GM21717 (cell line): ENCODE data around the gene OR52N2.

Experiments used
- ATAC-seq: cut with Tn5 transposase; IDR thresholded peaks from one replicate; pipeline ENCODE4 v1.9.1; 2021; ENCODE audit warnings: mild to moderate bottlenecking, moderate library complexity; ENCODE audit not compliant: unreplicated experiment

OR52N2 gene

GRCh38 chr11:5808500-5809121, at the start of gene OR52N2:
TSS of gene OR52N2 (plus strand) at chr11:5808924. CDS start at chr11:5820336, 11,412 bp downstream.
- ATAC-seq: peak; percentile 94

- no peak for ATAC-seq
These were observed 41.7 kb upstream of the OR52N2 start for GRCh38 chr11:5767056-5767455.

- no peak for ATAC-seq
These were observed 25.5 kb upstream of the OR52N2 start, which contains the start of gene OR52N5 for GRCh38 chr11:5783255-5783654. TSS of gene OR52N5 (minus strand) at chr11:5783355. CDS start at chr11:5778634, 4,721 bp downstream.

GRCh38 chr11:5791165-5791564, 17.6 kb upstream of the OR52N2 start, which contains the start of gene OR52N1:
TSS of gene OR52N1 (minus strand) at chr11:5791265. CDS start at chr11:5788816, 2,449 bp downstream.
- ATAC-seq: no peak

- no peak for ATAC-seq
These were observed 12.2 kb upstream of the OR52N2 start for GRCh38 chr11:5796541-5796940.

- no peak for ATAC-seq
These were observed 4.7 kb upstream of the OR52N2 start for GRCh38 chr11:5803982-5804381.

GRCh38 chr11:5807580-5807979, 1.1 kb upstream of the OR52N2 start:
- ATAC-seq: peak; percentile 34

- ATAC-seq: peak; percentile 32
These were observed 397 bp downstream of the OR52N2 start for GRCh38 chr11:5809122-5809519.

GRCh38 chr11:5809905-5810795, 1.4 kb downstream of the OR52N2 start:
- ATAC-seq: no peak

GRCh38 chr11:5815534-5815933, 6.8 kb downstream of the OR52N2 start:
- ATAC-seq: no peak

- no peak for ATAC-seq
These were observed 9.6 kb downstream of the OR52N2 start for GRCh38 chr11:5818245-5818886.

- no peak for ATAC-seq
These were observed 22.6 kb downstream of the OR52N2 start for GRCh38 chr11:5831196-5831829.

GRCh38 chr11:5833446-5833845, 24.7 kb downstream of the OR52N2 start:
- no peak for ATAC-seq

GRCh38 chr11:5837695-5838094, 29.0 kb downstream of the OR52N2 start:
- no peak for ATAC-seq

GRCh38 chr11:5841797-5842196, 33.1 kb downstream of the OR52N2 start, which contains the start of gene OR52E6:
TSS of gene OR52E6 (minus strand) at chr11:5841897. CDS start at chr11:5841897, 0 bp downstream.
- no peak for ATAC-seq

- no peak for ATAC-seq
These were observed 38.0 kb downstream of the OR52N2 start for GRCh38 chr11:5846701-5847100.

GRCh38 chr11:5847711-5848110, 39.0 kb downstream of the OR52N2 start:
- no peak for ATAC-seq

- ATAC-seq: no peak
These were observed 42.3 kb downstream of the OR52N2 start for GRCh38 chr11:5851002-5851401.

- ATAC-seq: no peak
These were observed 48.9 kb downstream of the OR52N2 start, which contains the start of gene OR52E8 for GRCh38 chr11:5857590-5857989. TSS of gene OR52E8 (minus strand) at chr11:5857690. CDS start at chr11:5857690, 0 bp downstream.

GRCh38 chr11:5865826-5866225, 57.1 kb downstream of the OR52N2 start:
- no peak for ATAC-seq
